Right lobe of liver (tissue), 6 donors: ENCODE results near the gene SYNPO. TPM values are rescaled to one million over a fixed set of nuclear protein-coding genes. Genes with fewer than 3 reads are reported as not detected.
A peak's percentile ranks its signal among the peaks of the same experiment; 100 is the strongest.

ENCODE experiments used
- ATAC-seq, 4 donors: fragments of 200-7000 bp; cut with Tn5 transposase; one replicate each; pipeline ENCODE4 v1.9.1; 2020; ENCODE audit warnings: mild to moderate bottlenecking in 4 of 4, moderate library complexity in 4 of 4
- DNase-seq, 3 donors: peaks; one replicate each; pipeline ENCODE4 v3.0.0-alpha.2; 2020
- H3K27ac ChIP-seq, 3 donors: fragments of 200-600 bp; one replicate each; pipeline ENCODE4 v1.8.0; 2022
- H3K27me3 ChIP-seq, 2 donors: fragments of 200-600 bp; one replicate each; pipeline ENCODE4 v1.8.0; 2022
- H3K36me3 ChIP-seq, 4 donors: fragments of 200-600 bp; sonication (generic) in 1 of 4; one replicate each; pipeline versions ENCODE4 v1.5.1 to v1.8.0; 2017 to 2022; ENCODE audit warnings: control low read depth in 1 of 4
- H3K4me1 ChIP-seq, 4 donors: fragments of 200-600 bp; sonication (generic) in 1 of 4; one replicate each; pipeline versions ENCODE4 v1.5.1 to v1.8.0; 2017 to 2022; ENCODE audit warnings: control low read depth in 1 of 4
- H3K4me3 ChIP-seq, 3 donors: fragments of 200-600 bp; one replicate each; pipeline ENCODE4 v1.8.0; 2022
- H3K9me3 ChIP-seq, 4 donors: fragments of 200-600 bp; sonication (generic) in 1 of 4; one replicate each; pipeline versions ENCODE4 v1.5.1 to v1.8.0; 2017 to 2022; ENCODE audit warnings: control low read depth in 1 of 4
- CTCF ChIP-seq, 4 donors: fragments of 200-600 bp in 3 of 4; fragments of 450-650 bp in 1 of 4; IDR thresholded peaks; one replicate each; pipeline versions ENCODE4 v1.5.1 to v1.8.0; 2016 to 2022; ENCODE audit warnings: antibody characterized with exemption in 4 of 4, mild to moderate bottlenecking in 2 of 4
- POLR2A ChIP-seq: fragments of 450-650 bp; IDR thresholded peaks from one replicate; pipeline ENCODE4 v1.6.1; 2017; ENCODE audit warnings: antibody characterized with exemption, mild to moderate bottlenecking
- WGBS: methylation state at CpG from one replicate; pipeline ENCODE4 v1.1.6; 2018; ENCODE audit warnings: low coverage, low lambda C conversion rate; ENCODE audit not compliant: insufficient coverage; ENCODE audit errors: missing lambda C conversion rate; 5-methylcytosine and 5-hydroxymethylcytosine counted together
- intact Hi-C, 2 donors: fragments of 100-400 bp; cut with DNase I; formaldehyde crosslinking; loops; one replicate each; pipeline versions ENCODE4 v1.11.2 to v1.14.1; 2022
- total RNA-seq, 6 experiments: library from RNA; depleted of rRNA in 2 of 6; stranded (reverse); fragments of >200 nt in 2 of 6; fragmentation: NEBNext Ultra II Directional in 3 of 6; extraction: Animal tissue kit (Norgen Biotek cat#: 25700) in 3 of 6; gene quantifications; one replicate each; pipeline versions ENCODE4 v1.1.0 to v1.2.4, GENCODE V29; 2016 to 2023
- donor health status: DM: no; HTN: yes; CAD: no.
- donor health status: DM: no; HTN: no; CAD: no.
- donor health status: DM: no; HTN: no; CAD: no.
- donor health status: DM: no; HTN: yes; CAD: no.
- donor health status: DM: no; HTN: yes; CAD: no.

Gene SYNPO
- total RNA-seq, 6 experiments from 2014 or later: 23.4 to 51.8 (median 35.6) TPM

- Histone ChIP-seq H3K4me1 (peaks cover 2 to 74% (median 46%) of the 10 kb centered on the region in 4 donors), H3K27me3 (no peaks in the 10 kb centered on the region), H3K4me3 (peak overlapping the region in 2 of 3 donors; percentile 1 to 3), H3K27ac (peak overlapping the region; percentile 68 to 85 (median 77)), H3K36me3 (no peaks in the 10 kb centered on the region), H3K9me3 (no peaks in the 10 kb centered on the region)
- intact Hi-C loops: no loop called here
- ATAC-seq (peak; percentile 32 to 46 (median 40)), DNase-seq (peak; percentile 63 to 83 (median 77))
- 12% methylated on average over 12 of the region's 17 CpGs for WGBS
- no peak for TF ChIP-seq POLR2A
- TF ChIP-seq CTCF (IDR thresholded peaks at IDR 0.05): no peak
These were observed 25.2 kb upstream of the SYNPO start for GRCh38 chr5:150615141-150615699.

GRCh38 chr5:150616024-150616470, 24.4 kb upstream of the SYNPO start:
- Histone ChIP-seq H3K27me3 (no peaks in the 10 kb centered on the region), H3K36me3 (no peaks in the 10 kb centered on the region), H3K4me1 (peaks cover 2 to 68% (median 41%) of the 10 kb centered on the region in 4 donors), H3K9me3 (no peaks in the 10 kb centered on the region), H3K4me3 (peak overlapping the region in 1 of 3 donors; percentile 1), H3K27ac (peak overlapping the region; percentile 74 to 85 (median 77))
- intact Hi-C loops: no loop called here
- DNase-seq (peak; percentile 90 to 96 (median 94)), ATAC-seq (peak; percentile 65 to 78 (median 71))
- WGBS: 9% methylated on average over 4 of the region's 5 CpGs
- TF ChIP-seq CTCF (IDR thresholded peaks at IDR 0.05) (no peak), POLR2A (no peak)

GRCh38 chr5:150616506-150616905, 24.0 kb upstream of the SYNPO start:
- H3K27ac ChIP-seq: peak overlapping the region in 2 of 3 donors; percentile 74 to 85
- no peaks in the 10 kb centered on the region for H3K9me3 ChIP-seq
- no peak for TF ChIP-seq POLR2A
- no peak for TF ChIP-seq CTCF (IDR thresholded peaks at IDR 0.05)
- H3K36me3 ChIP-seq: no peaks in the 10 kb centered on the region
- DNase-seq: no peak
- peaks cover 2 to 65% (median 39%) of the 10 kb centered on the region in 4 donors for H3K4me1 ChIP-seq
- intact Hi-C loops: no loop called here
- WGBS: 50% methylated on average over 1 of the region's 1 CpG
- ATAC-seq: no peak
- no peaks in the 10 kb centered on the region for H3K27me3 ChIP-seq
- no peak overlapping the region for H3K4me3 ChIP-seq

- Histone ChIP-seq H3K4me3 (no peak overlapping the region), H3K4me1 (peaks cover 0 to 54% (median 31%) of the 10 kb centered on the region in 4 donors), H3K27ac (peak overlapping the region in 2 of 3 donors; percentile 26 to 85), H3K9me3 (no peaks in the 10 kb centered on the region), H3K27me3 (no peaks in the 10 kb centered on the region), H3K36me3 (no peaks in the 10 kb centered on the region)
- intact Hi-C loops: no loop called here
- ATAC-seq: no peak
- no peak for DNase-seq
- TF ChIP-seq POLR2A (no peak), CTCF (IDR thresholded peaks at IDR 0.05) (no peak)
- 95% methylated on average over 3 of the region's 9 CpGs for WGBS
These were observed 22.3 kb upstream of the SYNPO start for GRCh38 chr5:150618163-150618562.
